ENCODE results near the gene GRK5. TPM values are rescaled to one million over a fixed set of nuclear protein-coding genes. Genes with fewer than 3 reads are reported as not detected.
A peak's percentile ranks its signal among the peaks of the same experiment; 100 is the strongest.

GRK5 gene
- total and polyA plus RNA-seq, 9 of the 15 experiments (the other 6 are each of a cell fraction or from before 2014, with no cell fraction given) = 0.46 to 0.83 (median 0.67) TPM; not detected in 2

DNA sequence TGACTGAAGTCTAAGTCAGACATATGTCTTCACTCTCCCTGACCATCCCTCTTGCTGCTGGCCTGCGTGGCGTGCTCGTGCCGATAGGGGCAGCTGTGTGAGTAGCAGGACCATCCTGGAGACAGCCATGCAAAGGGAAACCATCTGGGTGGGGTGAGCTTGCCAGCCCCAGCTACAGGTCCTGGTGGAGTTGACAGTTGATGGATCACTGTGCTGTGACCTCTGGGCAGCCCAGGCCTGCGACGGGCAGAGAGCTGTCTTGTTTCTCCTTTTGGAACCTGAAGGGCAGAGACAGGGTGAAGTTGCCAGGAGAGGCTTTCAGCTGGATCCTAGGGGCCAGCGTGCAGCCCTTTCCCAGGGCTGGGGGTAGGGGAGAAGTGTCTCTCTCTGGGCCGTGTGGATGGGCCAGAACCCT lies 44.7 kb downstream of the GRK5 start (continued):
- no peak for TF ChIP-seq ZNF311 (CRISPR knock-in tag; IDR thresholded peaks at IDR 0.05)
- peak; percentile 2; the same call in 1 of the 2 replicates for TF ChIP-seq CREM (IDR thresholded peaks at IDR 0.05; ENCODE audit: low read depth)
- TF ChIP-seq ESRRA (IDR thresholded peaks at IDR 0.05; ENCODE audit: borderline replicate concordance, low read depth) = no peak
- TF ChIP-seq CCAR2 (IDR thresholded peaks at IDR 0.05; ENCODE audit: low read depth, low read length) = no peak
- no peak for TF ChIP-seq ASH1L (IDR thresholded peaks at IDR 0.05; ENCODE audit: borderline replicate concordance, low read depth, partially characterized antibody)
- TF ChIP-seq, protein P1, sequence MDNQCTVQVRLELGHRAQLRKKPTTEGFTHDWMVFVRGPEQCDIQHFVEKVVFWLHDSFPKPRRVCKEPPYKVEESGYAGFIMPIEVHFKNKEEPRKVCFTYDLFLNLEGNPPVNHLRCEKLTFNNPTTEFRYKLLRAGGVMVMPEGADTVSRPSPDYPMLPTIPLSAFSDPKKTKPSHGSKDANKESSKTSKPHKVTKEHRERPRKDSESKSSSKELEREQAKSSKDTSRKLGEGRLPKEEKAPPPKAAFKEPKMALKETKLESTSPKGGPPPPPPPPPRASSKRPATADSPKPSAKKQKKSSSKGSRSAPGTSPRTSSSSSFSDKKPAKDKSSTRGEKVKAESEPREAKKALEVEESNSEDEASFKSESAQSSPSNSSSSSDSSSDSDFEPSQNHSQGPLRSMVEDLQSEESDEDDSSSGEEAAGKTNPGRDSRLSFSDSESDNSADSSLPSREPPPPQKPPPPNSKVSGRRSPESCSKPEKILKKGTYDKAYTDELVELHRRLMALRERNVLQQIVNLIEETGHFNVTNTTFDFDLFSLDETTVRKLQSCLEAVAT (IDR thresholded peaks at IDR 0.05) = no peak
- TF ChIP-seq ZBTB7A (IDR thresholded peaks at IDR 0.05; ENCODE audit: borderline replicate concordance, control insufficient read depth, low read depth, low read length) = no peak
- no peak for TF ChIP-seq ELF4 (CRISPR knock-in tag; IDR thresholded peaks at IDR 0.05)
- TF ChIP-seq, protein P2, sequence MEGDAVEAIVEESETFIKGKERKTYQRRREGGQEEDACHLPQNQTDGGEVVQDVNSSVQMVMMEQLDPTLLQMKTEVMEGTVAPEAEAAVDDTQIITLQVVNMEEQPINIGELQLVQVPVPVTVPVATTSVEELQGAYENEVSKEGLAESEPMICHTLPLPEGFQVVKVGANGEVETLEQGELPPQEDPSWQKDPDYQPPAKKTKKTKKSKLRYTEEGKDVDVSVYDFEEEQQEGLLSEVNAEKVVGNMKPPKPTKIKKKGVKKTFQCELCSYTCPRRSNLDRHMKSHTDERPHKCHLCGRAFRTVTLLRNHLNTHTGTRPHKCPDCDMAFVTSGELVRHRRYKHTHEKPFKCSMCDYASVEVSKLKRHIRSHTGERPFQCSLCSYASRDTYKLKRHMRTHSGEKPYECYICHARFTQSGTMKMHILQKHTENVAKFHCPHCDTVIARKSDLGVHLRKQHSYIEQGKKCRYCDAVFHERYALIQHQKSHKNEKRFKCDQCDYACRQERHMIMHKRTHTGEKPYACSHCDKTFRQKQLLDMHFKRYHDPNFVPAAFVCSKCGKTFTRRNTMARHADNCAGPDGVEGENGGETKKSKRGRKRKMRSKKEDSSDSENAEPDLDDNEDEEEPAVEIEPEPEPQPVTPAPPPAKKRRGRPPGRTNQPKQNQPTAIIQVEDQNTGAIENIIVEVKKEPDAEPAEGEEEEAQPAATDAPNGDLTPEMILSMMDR (IDR thresholded peaks at IDR 0.05 in 2 of 3, conservative IDR thresholded peaks at IDR 0.05 in 1 of 3; ENCODE audit: insufficient read depth in 2 of 3, low read depth in 1 of 3, low read length in 3 of 3) = peak; percentile 11 to 27 (median 21); a peak in 1 of 6 replicates
- no peak for TF ChIP-seq ZNF717 (CRISPR knock-in tag; IDR thresholded peaks at IDR 0.05)
- no peak for TF ChIP-seq SUPT5H (IDR thresholded peaks at IDR 0.05)
- no peak for TF ChIP-seq ZNF133 (CRISPR knock-in tag; IDR thresholded peaks at IDR 0.05)
- TF ChIP-seq POLR2AphosphoS2 (IDR thresholded peaks at IDR 0.05; ENCODE audit: low read length) = no peak
- TF ChIP-seq GMEB1 (CRISPR knock-in tag; IDR thresholded peaks at IDR 0.05) = no peak
- TF ChIP-seq ZBTB1 (CRISPR knock-in tag; IDR thresholded peaks at IDR 0.05; ENCODE audit: borderline replicate concordance, low read depth) = no peak
- TF ChIP-seq, protein P3, sequence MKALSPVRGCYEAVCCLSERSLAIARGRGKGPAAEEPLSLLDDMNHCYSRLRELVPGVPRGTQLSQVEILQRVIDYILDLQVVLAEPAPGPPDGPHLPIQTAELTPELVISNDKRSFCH (CRISPR knock-in tag; IDR thresholded peaks at IDR 0.05) = no peak
- TF ChIP-seq, protein P3 (tag; IDR thresholded peaks at IDR 0.05) = no peak
- TF ChIP-seq CTCFL (IDR thresholded peaks at IDR 0.05; ENCODE audit: borderline replicate concordance, insufficient read depth, low read depth, low read length, poor library complexity, severe bottlenecking) = peak; percentile 21
- TF ChIP-seq ZNF778 (CRISPR knock-in tag; IDR thresholded peaks at IDR 0.05) = no peak
- no peak for TF ChIP-seq SMAD2 (IDR thresholded peaks at IDR 0.05; ENCODE audit: low read depth, low read length)
- TF ChIP-seq ILF3 (IDR thresholded peaks at IDR 0.05; ENCODE audit: borderline replicate concordance) = no peak

Measured in K562 (cell line).